Tibial nerve (tissue), 4 donors: ENCODE results near the gene CDH12.

ENCODE experiments used
- CTCF ChIP-seq, 5 experiments: fragments of 200-600 bp in 3 of 5; fragments of 450-650 bp in 2 of 5; sonication (generic) in 3 of 5; IDR thresholded peaks; one replicate each; pipeline ENCODE4 v1.5.1; 2016 to 2019; ENCODE audit warnings: antibody characterized with exemption in 5 of 5, mild to moderate bottlenecking in 3 of 5, moderate library complexity in 2 of 5
- EP300 ChIP-seq, 2 donors: sonication (generic); formaldehyde crosslinking; IDR thresholded peaks; one replicate each; pipeline ENCODE4 v1.6.1; 2017; ENCODE audit warnings: antibody characterized with exemption in 2 of 2, mild to moderate bottlenecking in 1 of 2
- POLR2A ChIP-seq, 2 donors: fragments of 450-650 bp; IDR thresholded peaks; one replicate each; pipeline ENCODE4 v1.6.1; 2017; ENCODE audit warnings: antibody characterized with exemption in 2 of 2, mild to moderate bottlenecking in 2 of 2, moderate library complexity in 2 of 2

GRCh38 chr5:21776466-21776865 is 1076.7 kb downstream of the CDH12 start:
- TF ChIP-seq CTCF (IDR thresholded peaks at IDR 0.05) (no peak), POLR2A (IDR thresholded peaks at IDR 0.05) (no peak), EP300 (IDR thresholded peaks at IDR 0.05) (no peak)
